Brain microvascular endothelial cell (primary cell): Measurements from ENCODE around the gene P2RY2.

ENCODE experiments used
- DNase-seq: peaks from one replicate; pipeline ENCODE4 v3.0.0-alpha.2; 2020
- H3K27ac ChIP-seq: fragments of 250-450 bp; sonication (Bioruptor Pico); 2 replicates; pipeline ENCODE4 v1.5.1; 2020; ENCODE audit warnings: mild to moderate bottlenecking, moderate library complexity
- H3K27me3 ChIP-seq: fragments of 250-450 bp; sonication (Bioruptor Pico); replicated peaks from 2 replicates; pipeline ENCODE4 v1.5.1; 2020; ENCODE audit warnings: mild to moderate bottlenecking
- H3K36me3 ChIP-seq: fragments of 250-450 bp; sonication (Bioruptor Pico); replicated peaks from 2 replicates; pipeline ENCODE4 v1.5.1; 2020; ENCODE audit warnings: mild to moderate bottlenecking
- H3K4me3 ChIP-seq: 2 replicates; pipeline ENCODE4 v1.5.1; 2011; ENCODE audit warnings: low read depth, mild to moderate bottlenecking, control low read depth, low read length, moderate library complexity
- CTCF ChIP-seq: IDR thresholded peaks from 2 replicates; pipeline ENCODE4 v1.5.1; 2011; ENCODE audit warnings: low read depth, mild to moderate bottlenecking, moderate library complexity, low read length, control low read depth, inconsistent platforms; ENCODE audit errors: missing control alignments
- in situ Hi-C: cut with HindIII; loops from 2 replicates; pipeline ENCODE4 v1.10.0; 2017; ENCODE audit warnings: low sequenced_read_pairs, low pct_ligation_motif_present

P2RY2 gene

DNA sequence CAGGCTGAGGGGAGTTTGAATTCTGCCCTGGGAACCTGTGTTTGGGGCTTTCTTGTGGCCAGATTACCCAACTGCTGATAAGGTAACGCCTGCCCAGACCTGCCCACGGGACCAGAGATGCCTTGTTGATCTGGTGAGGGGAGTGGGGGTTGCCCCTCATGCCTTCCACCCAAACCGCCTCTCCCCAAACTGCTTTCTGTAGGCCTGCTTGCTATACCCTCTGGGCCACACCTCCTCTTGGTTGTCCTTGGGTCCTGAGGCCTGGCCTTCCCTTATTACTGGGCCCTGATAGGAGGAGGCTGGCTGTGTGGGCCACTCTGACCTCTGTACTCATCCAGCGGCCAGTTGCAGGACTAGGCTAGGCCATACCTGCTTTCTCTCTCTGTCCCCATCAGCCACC lies 3.4 kb downstream of the P2RY2 start:
- H3K27me3 ChIP-seq: no peaks in the 10 kb centered on the region
- no peak overlapping the region for H3K27ac ChIP-seq
- no peak overlapping the region for H3K4me3 ChIP-seq
- TF ChIP-seq CTCF: no peak
- H3K36me3 ChIP-seq: no peaks in the 10 kb centered on the region
- in situ Hi-C loops: no loop called here
- no peak for DNase-seq

DNA sequence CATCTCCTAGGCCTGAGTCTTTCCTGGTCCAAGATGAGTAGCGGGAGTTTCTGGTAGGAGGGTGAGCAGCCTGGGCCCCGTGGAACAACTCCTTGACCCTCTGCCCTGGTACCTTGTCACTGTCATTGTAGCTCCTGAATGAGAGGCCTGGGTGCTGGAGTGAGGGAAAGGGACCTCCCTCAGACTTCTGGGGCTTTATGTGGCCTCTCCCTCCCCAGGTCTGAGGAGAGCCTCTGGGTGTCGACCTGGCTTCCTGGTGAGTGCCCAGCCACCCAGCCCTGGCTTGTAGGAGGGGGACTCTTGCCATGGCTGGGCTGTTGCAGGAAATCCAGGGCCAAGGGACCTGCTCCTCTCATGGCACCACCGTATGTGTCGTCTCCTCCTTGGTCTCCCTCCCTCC lies 3.9 kb downstream of the P2RY2 start:
- DNase-seq: no peak
- no peak overlapping the region for H3K4me3 ChIP-seq
- no peaks in the 10 kb centered on the region for H3K36me3 ChIP-seq
- TF ChIP-seq CTCF: no peak
- H3K27ac ChIP-seq: no peak overlapping the region
- in situ Hi-C loops: no loop called here
- H3K27me3 ChIP-seq: no peaks in the 10 kb centered on the region

- no peak for TF ChIP-seq CTCF
- in situ Hi-C loops: no loop called here
- no peak for DNase-seq
- no peak overlapping the region for H3K27ac ChIP-seq
- no peaks in the 10 kb centered on the region for H3K27me3 ChIP-seq
- H3K4me3 ChIP-seq: no peak overlapping the region
- H3K36me3 ChIP-seq: no peaks in the 10 kb centered on the region
Measured at GRCh38 chr11:73223998-73224730, 6.1 kb downstream of the P2RY2 start.

DNA sequence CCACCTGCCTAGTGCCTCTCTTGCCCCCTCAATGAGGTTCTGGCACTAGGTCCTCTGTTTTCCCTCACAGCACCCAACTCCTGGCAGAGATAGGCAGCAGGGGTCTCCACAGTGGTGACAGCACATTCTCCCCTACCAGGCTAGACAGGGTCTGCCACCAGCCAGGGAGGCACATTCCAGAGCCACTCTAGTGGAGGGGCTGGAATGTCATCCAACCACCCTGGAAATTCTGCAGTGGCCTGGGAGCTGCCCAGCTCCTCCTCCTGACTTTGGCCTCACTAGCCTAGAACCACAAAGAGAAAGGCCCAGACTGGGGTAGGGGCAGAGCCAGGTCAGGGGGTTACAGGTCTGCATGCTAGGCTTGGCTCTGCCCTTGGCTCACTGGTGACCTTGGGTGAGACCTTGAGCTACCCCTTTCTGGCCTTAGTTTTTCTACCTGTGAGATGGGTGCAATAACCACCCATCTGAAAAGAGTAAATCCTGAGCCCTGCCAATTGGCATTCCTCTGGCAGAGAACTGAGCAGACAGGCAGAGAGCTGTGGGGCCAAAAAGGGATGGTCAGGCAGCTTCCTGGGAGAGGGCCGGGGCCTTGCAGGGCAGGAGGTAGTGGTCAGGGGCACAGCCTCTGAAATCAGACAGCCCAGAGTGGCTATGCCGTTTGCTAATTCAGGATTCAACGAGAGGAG lies 7.1 kb downstream of the P2RY2 start:
- Histone ChIP-seq H3K27me3 (no peaks in the 10 kb centered on the region), H3K4me3 (no peak overlapping the region), H3K36me3 (no peaks in the 10 kb centered on the region), H3K27ac (no peak overlapping the region)
- TF ChIP-seq CTCF: no peak
- in situ Hi-C loops: no loop called here
- no peak for DNase-seq

- no peaks in the 10 kb centered on the region for H3K27me3 ChIP-seq
- in situ Hi-C loops: no loop called here
- no peak overlapping the region for H3K27ac ChIP-seq
- no peak overlapping the region for H3K4me3 ChIP-seq
- no peak for TF ChIP-seq CTCF
- no peaks in the 10 kb centered on the region for H3K36me3 ChIP-seq
- no peak for DNase-seq
Measured at GRCh38 chr11:73225851-73226250, 7.8 kb downstream of the P2RY2 start.
